K562 (cell line): Measurements from ENCODE around the gene NFATC3.

ENCODE experiments used
- BHLHE40 ChIP-seq: IDR thresholded peaks from 2 replicates; pipeline ENCODE4 v1.6.1; 2011; ENCODE audit warnings: low read length, improper control_type of control experiment
- CREM ChIP-seq: IDR thresholded peaks from 2 replicates; pipeline ENCODE4 v1.6.1; 2014; ENCODE audit warnings: antibody characterized with exemption, low read depth
- FOS ChIP-seq: IDR thresholded peaks from 3 replicates; pipeline ENCODE4 v1.6.1; 2011; ENCODE audit not compliant: insufficient read length; ENCODE audit errors: extremely low read depth
- KDM1A ChIP-seq, 2 experiments: fragments of 450-650 bp; IDR thresholded peaks; 2 replicates each; pipeline ENCODE4 v1.6.1; 2016; ENCODE audit warnings: mild to moderate bottlenecking in 2 of 2
- SP2 ChIP-seq: IDR thresholded peaks from 2 replicates; pipeline ENCODE4 v1.6.1; 2011; ENCODE audit warnings: mild to moderate bottlenecking, low read depth, low read length, moderate library complexity; ENCODE audit not compliant: poor library complexity, severe bottlenecking; ENCODE audit errors: extremely low read depth
- TAF15 ChIP-seq: fragments of 200-400 bp; formaldehyde crosslinking; IDR thresholded peaks from 2 replicates; pipeline ENCODE4 v1.6.1; 2017; ENCODE audit warnings: mild to moderate bottlenecking, low read depth, low read length, moderate library complexity
- TBP ChIP-seq: optimal IDR thresholded peaks from 2 replicates; pipeline ENCODE3; 2011; ENCODE audit warnings: low read depth, low read length, improper control_type of control experiment
- TF ChIP-seq, protein P1 (sequence below): fragments of 450-650 bp; conservative IDR thresholded peaks from 2 replicates; pipeline ENCODE4 v1.6.1; 2016; ENCODE audit warnings: missing genetic modification characterization, low read depth, mild to moderate bottlenecking, missing compliant biosample characterization, moderate library complexity

- TF ChIP-seq TBP, result no peak
- no peak for TF ChIP-seq BHLHE40
- TF ChIP-seq KDM1A (IDR thresholded peaks at IDR 0.05), result no peak
- no peak for TF ChIP-seq CREM
- TF ChIP-seq FOS, result no peak
- TF ChIP-seq, protein P1, sequence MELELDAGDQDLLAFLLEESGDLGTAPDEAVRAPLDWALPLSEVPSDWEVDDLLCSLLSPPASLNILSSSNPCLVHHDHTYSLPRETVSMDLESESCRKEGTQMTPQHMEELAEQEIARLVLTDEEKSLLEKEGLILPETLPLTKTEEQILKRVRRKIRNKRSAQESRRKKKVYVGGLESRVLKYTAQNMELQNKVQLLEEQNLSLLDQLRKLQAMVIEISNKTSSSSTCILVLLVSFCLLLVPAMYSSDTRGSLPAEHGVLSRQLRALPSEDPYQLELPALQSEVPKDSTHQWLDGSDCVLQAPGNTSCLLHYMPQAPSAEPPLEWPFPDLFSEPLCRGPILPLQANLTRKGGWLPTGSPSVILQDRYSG (tag), result no peak
- no peak for TF ChIP-seq SP2
- TF ChIP-seq TAF15, result no peak
Observed at GRCh38 chr16:68276223-68276622, 191.1 kb downstream of the NFATC3 start.
